Trophoblast cell (in vitro differentiated cells and primary cell): ENCODE measurements around the gene DGCR2.

ENCODE experiments used
- DNase-seq, 2 donors: peaks; one replicate each; pipeline ENCODE4 v3.0.0-alpha.2; 2016
- H2AFZ ChIP-seq: 2 replicates; pipeline ENCODE4 v1.6.1; 2013; ENCODE audit warnings: low read length, moderate library complexity, mild to moderate bottlenecking; ENCODE audit not compliant: insufficient read depth, poor library complexity
- H2AK5ac ChIP-seq: 2 replicates; pipeline ENCODE4 v1.6.1; 2013; ENCODE audit warnings: mild to moderate bottlenecking, low read length
- H2BK120ac ChIP-seq: 2 replicates; pipeline ENCODE4 v1.6.1; 2013; ENCODE audit warnings: low read length, mild to moderate bottlenecking, moderate library complexity; ENCODE audit not compliant: insufficient read depth, poor library complexity
- H2BK12ac ChIP-seq: 2 replicates; pipeline ENCODE4 v1.6.1; 2013; ENCODE audit warnings: mild to moderate bottlenecking, low read length, moderate library complexity
- H2BK5ac ChIP-seq: 2 replicates; pipeline ENCODE4 v1.6.1; 2013; ENCODE audit warnings: low read length, low read depth, moderate library complexity, mild to moderate bottlenecking; ENCODE audit not compliant: poor library complexity
- H3K14ac ChIP-seq: 2 replicates; pipeline ENCODE4 v1.6.1; 2013; ENCODE audit warnings: mild to moderate bottlenecking, low read length
- H3K18ac ChIP-seq: 2 replicates; pipeline ENCODE4 v1.6.1; 2013; ENCODE audit warnings: mild to moderate bottlenecking, low read length
- H3K23ac ChIP-seq: 2 replicates; pipeline ENCODE4 v1.6.1; 2013; ENCODE audit warnings: low read length
- H3K27ac ChIP-seq: 2 replicates; pipeline ENCODE4 v1.5.1; 2013; ENCODE audit warnings: low read depth, mild to moderate bottlenecking, inconsistent platforms, low read length, moderate library complexity
- H3K27me3 ChIP-seq: 2 replicates; pipeline ENCODE4 v1.6.1; 2013; ENCODE audit warnings: inconsistent platforms, mild to moderate bottlenecking, low read length, moderate library complexity; ENCODE audit not compliant: insufficient read depth
- H3K36me3 ChIP-seq, 2 experiments: 1 replicate in 1 of 2; 2 replicates in 1 of 2; pipeline ENCODE4 v1.6.1; 2013; ENCODE audit warnings: low read length in 2 of 2, mild to moderate bottlenecking in 2 of 2, moderate library complexity in 1 of 2; ENCODE audit not compliant: insufficient read depth in 2 of 2, control insufficient read depth in 1 of 2
- H3K4ac ChIP-seq: 2 replicates; pipeline ENCODE4 v1.6.1; 2013; ENCODE audit warnings: low read depth, mild to moderate bottlenecking, low read length, moderate library complexity
- H3K4me1 ChIP-seq, 2 experiments: 1 replicate in 1 of 2; 2 replicates in 1 of 2; pipeline ENCODE4 v1.6.1; 2013; ENCODE audit warnings: low read length in 2 of 2, mild to moderate bottlenecking in 2 of 2, moderate library complexity in 1 of 2; ENCODE audit not compliant: insufficient read depth in 2 of 2, control insufficient read depth in 1 of 2
- H3K4me2 ChIP-seq: 2 replicates; pipeline ENCODE4 v1.6.1; 2013; ENCODE audit warnings: inconsistent platforms, mild to moderate bottlenecking, low read length, moderate library complexity
- H3K4me3 ChIP-seq: 2 replicates; pipeline ENCODE4 v1.5.1; 2013; ENCODE audit warnings: mild to moderate bottlenecking, low read depth, low read length, inconsistent platforms
- H3K79me1 ChIP-seq: one replicate; pipeline ENCODE4 v1.6.1; 2013; ENCODE audit warnings: low read length
- H3K79me2 ChIP-seq: 2 replicates; pipeline ENCODE4 v1.6.1; 2013; ENCODE audit warnings: low read length, mild to moderate bottlenecking; ENCODE audit not compliant: control insufficient read depth, insufficient read depth, poor library complexity
- H3K9ac ChIP-seq: 2 replicates; pipeline ENCODE4 v1.6.1; 2013; ENCODE audit warnings: mild to moderate bottlenecking, low read length
- H3K9me3 ChIP-seq: 2 replicates; pipeline ENCODE4 v1.6.1; 2013; ENCODE audit warnings: low read depth, mild to moderate bottlenecking, control low read depth, inconsistent platforms, low read length; ENCODE audit not compliant: insufficient read depth
- H4K12ac ChIP-seq: 2 replicates; pipeline ENCODE4 v1.6.1; 2013; ENCODE audit warnings: low read depth, mild to moderate bottlenecking, low read length, moderate library complexity
- H4K8ac ChIP-seq: 2 replicates; pipeline ENCODE4 v1.6.1; 2013; ENCODE audit warnings: low read depth, mild to moderate bottlenecking, low read length, moderate library complexity
- H4K91ac ChIP-seq: one replicate; pipeline ENCODE4 v1.6.1; 2013; ENCODE audit warnings: low read depth, mild to moderate bottlenecking, low read length, moderate library complexity
- WGBS: extraction: QIAGEN DNeasy Blood & Tissue Kit; methylation state at CpG from one replicate; pipeline ENCODE4 v1.1.7; 2013; ENCODE audit warnings: missing lambda C conversion rate; ENCODE audit not compliant: insufficient read length, insufficient coverage; ENCODE audit errors: extremely low coverage; 5-methylcytosine and 5-hydroxymethylcytosine counted together

Gene DGCR2

GRCh38 chr22:18991138-18991432, 131.1 kb downstream of the DGCR2 start:
- H3K4me3 ChIP-seq, result no peak overlapping the region
- no peak for DNase-seq
- H3K79me1 ChIP-seq, result peaks cover 2% of the 10 kb centered on the region
- no peak overlapping the region for H2AFZ ChIP-seq
- no peak overlapping the region for H3K18ac ChIP-seq
- no peak overlapping the region for H2BK120ac ChIP-seq
- H3K27me3 ChIP-seq, result no peaks in the 10 kb centered on the region
- no peaks in the 10 kb centered on the region for H3K36me3 ChIP-seq
- no peak overlapping the region for H4K8ac ChIP-seq
- no peak overlapping the region for H2BK12ac ChIP-seq
- no peak overlapping the region for H3K4ac ChIP-seq
- no CpG with 5 or more reads among the region's 7 CpGs for WGBS
- H3K4me1 ChIP-seq, result peaks cover 8 to 15% of the 10 kb centered on the region in 2 experiments
- H4K12ac ChIP-seq, result no peak overlapping the region
- H3K9ac ChIP-seq, result no peak overlapping the region
- H2AK5ac ChIP-seq, result no peak overlapping the region
- no peaks in the 10 kb centered on the region for H3K79me2 ChIP-seq
- H2BK5ac ChIP-seq, result no peak overlapping the region
- no peak overlapping the region for H4K91ac ChIP-seq
- no peak overlapping the region for H3K23ac ChIP-seq
- no peaks in the 10 kb centered on the region for H3K9me3 ChIP-seq
- H3K4me2 ChIP-seq, result no peak overlapping the region
- no peak overlapping the region for H3K27ac ChIP-seq
- no peak overlapping the region for H3K14ac ChIP-seq

GRCh38 chr22:18990355-18991137, 131.7 kb downstream of the DGCR2 start:
- no peak overlapping the region for H4K8ac ChIP-seq
- no peak overlapping the region for H2BK5ac ChIP-seq
- no peak overlapping the region for H3K4me3 ChIP-seq
- H3K36me3 ChIP-seq, result no peaks in the 10 kb centered on the region
- no peak overlapping the region for H3K18ac ChIP-seq
- H4K91ac ChIP-seq, result no peak overlapping the region
- H2BK120ac ChIP-seq, result no peak overlapping the region
- no peak overlapping the region for H4K12ac ChIP-seq
- no peak overlapping the region for H3K14ac ChIP-seq
- H3K27me3 ChIP-seq, result no peaks in the 10 kb centered on the region
- no peak overlapping the region for H3K27ac ChIP-seq
- no peaks in the 10 kb centered on the region for H3K9me3 ChIP-seq
- no peak overlapping the region for H3K4ac ChIP-seq
- no peak overlapping the region for H2AK5ac ChIP-seq
- peaks cover 2% of the 10 kb centered on the region for H3K79me1 ChIP-seq
- no peak overlapping the region for H2AFZ ChIP-seq
- no peak overlapping the region for H3K4me2 ChIP-seq
- no peak overlapping the region for H3K23ac ChIP-seq
- H2BK12ac ChIP-seq, result no peak overlapping the region
- H3K79me2 ChIP-seq, result no peaks in the 10 kb centered on the region
- peaks cover 8 to 15% of the 10 kb centered on the region in 2 experiments for H3K4me1 ChIP-seq
- H3K9ac ChIP-seq, result no peak overlapping the region
- no peak for DNase-seq
- no CpG with 5 or more reads among the region's 23 CpGs for WGBS

GRCh38 chr22:18988958-18989357, 133.3 kb downstream of the DGCR2 start:
- H3K14ac ChIP-seq, result no peak overlapping the region
- H2AK5ac ChIP-seq, result no peak overlapping the region
- H3K36me3 ChIP-seq, result no peaks in the 10 kb centered on the region
- no peak overlapping the region for H2BK12ac ChIP-seq
- H3K4me2 ChIP-seq, result no peak overlapping the region
- no peaks in the 10 kb centered on the region for H3K79me2 ChIP-seq
- no peaks in the 10 kb centered on the region for H3K27me3 ChIP-seq
- H3K9me3 ChIP-seq, result no peaks in the 10 kb centered on the region
- no peak overlapping the region for H4K8ac ChIP-seq
- H3K4me1 ChIP-seq, result no peaks in the 10 kb centered on the region
- no peak for DNase-seq
- no peak overlapping the region for H4K91ac ChIP-seq
- no peak overlapping the region for H2BK5ac ChIP-seq
- H3K4me3 ChIP-seq, result no peak overlapping the region
- no CpG with 5 or more reads among the region's 4 CpGs for WGBS
- no peak overlapping the region for H2BK120ac ChIP-seq
- no peaks in the 10 kb centered on the region for H3K79me1 ChIP-seq
- H3K18ac ChIP-seq, result no peak overlapping the region
- no peak overlapping the region for H4K12ac ChIP-seq
- H2AFZ ChIP-seq, result no peak overlapping the region
- H3K23ac ChIP-seq, result no peak overlapping the region
- H3K9ac ChIP-seq, result no peak overlapping the region
- H3K4ac ChIP-seq, result no peak overlapping the region
- no peak overlapping the region for H3K27ac ChIP-seq

GRCh38 chr22:18987765-18988164, 134.4 kb downstream of the DGCR2 start:
- no peak overlapping the region for H4K12ac ChIP-seq
- H4K8ac ChIP-seq, result no peak overlapping the region
- no peak overlapping the region for H2BK12ac ChIP-seq
- H2BK5ac ChIP-seq, result no peak overlapping the region
- H3K18ac ChIP-seq, result no peak overlapping the region
- H3K23ac ChIP-seq, result no peak overlapping the region
- no peak overlapping the region for H4K91ac ChIP-seq
- H3K4ac ChIP-seq, result no peak overlapping the region
- H2BK120ac ChIP-seq, result no peak overlapping the region
- WGBS, result no CpG with 5 or more reads among the region's 13 CpGs
- H3K9ac ChIP-seq, result no peak overlapping the region
- no peaks in the 10 kb centered on the region for H3K27me3 ChIP-seq
- no peak overlapping the region for H2AK5ac ChIP-seq
- H3K27ac ChIP-seq, result no peak overlapping the region
- no peaks in the 10 kb centered on the region for H3K79me1 ChIP-seq
- peak; percentile 57 to 76 for DNase-seq
- no peaks in the 10 kb centered on the region for H3K9me3 ChIP-seq
- H3K4me1 ChIP-seq, result no peaks in the 10 kb centered on the region
- no peak overlapping the region for H3K14ac ChIP-seq
- no peaks in the 10 kb centered on the region for H3K36me3 ChIP-seq
- no peak overlapping the region for H2AFZ ChIP-seq
- no peak overlapping the region for H3K4me3 ChIP-seq
- H3K79me2 ChIP-seq, result no peaks in the 10 kb centered on the region
- no peak overlapping the region for H3K4me2 ChIP-seq
